Loucy (cell line): ENCODE measurements around the gene TRAF6.

ENCODE experiments used
- EZH2phosphoT487 ChIP-seq: fragments of 200-600 bp; IDR thresholded peaks from 2 replicates; pipeline ENCODE4 v1.6.1; 2018; ENCODE audit warnings: antibody characterized with exemption, mild to moderate bottlenecking, moderate library complexity, borderline replicate concordance
- TF ChIP-seq, protein P1 (sequence below): fragments of 200-600 bp; sonication (generic); conservative IDR thresholded peaks from 2 replicates; pipeline ENCODE4 v1.5.1; 2014; ENCODE audit warnings: mild to moderate bottlenecking, antibody characterized with exemption, low read length

DNA sequence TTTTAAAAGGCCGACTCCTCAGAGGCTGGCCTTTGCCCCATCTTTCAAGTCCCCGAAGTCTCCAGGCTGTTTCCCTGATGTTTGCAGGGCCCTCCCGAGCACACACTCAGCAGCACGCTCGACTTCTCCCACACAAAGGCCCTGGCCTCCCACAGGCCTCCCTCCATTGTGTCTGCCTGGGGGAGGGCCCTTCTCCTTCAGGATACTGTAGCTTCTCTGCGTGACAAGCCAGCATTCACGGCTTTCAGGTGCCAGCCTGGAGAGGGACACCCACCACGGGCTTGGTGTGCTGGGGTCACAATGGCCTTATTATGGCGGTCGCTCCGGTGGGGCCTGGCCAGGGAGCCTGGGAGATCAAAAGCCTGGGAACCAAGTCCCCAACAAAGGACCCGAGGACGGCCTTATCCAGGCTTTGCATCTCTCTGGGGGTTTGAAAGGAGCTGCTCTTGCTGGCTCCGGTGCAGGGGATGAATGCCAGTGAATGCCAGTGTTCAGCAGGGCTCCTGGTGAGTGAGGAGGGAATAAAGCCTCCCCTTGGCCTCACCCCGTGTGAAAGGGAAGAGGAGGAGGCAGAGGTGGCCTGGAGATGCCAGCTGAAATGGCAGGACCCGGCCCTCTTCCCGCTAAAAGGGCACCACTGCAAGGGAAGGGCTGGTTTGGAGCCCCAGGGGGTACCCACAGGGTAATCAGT lies 55.0 kb downstream of the TRAF6 start:
- TF ChIP-seq, protein P1, sequence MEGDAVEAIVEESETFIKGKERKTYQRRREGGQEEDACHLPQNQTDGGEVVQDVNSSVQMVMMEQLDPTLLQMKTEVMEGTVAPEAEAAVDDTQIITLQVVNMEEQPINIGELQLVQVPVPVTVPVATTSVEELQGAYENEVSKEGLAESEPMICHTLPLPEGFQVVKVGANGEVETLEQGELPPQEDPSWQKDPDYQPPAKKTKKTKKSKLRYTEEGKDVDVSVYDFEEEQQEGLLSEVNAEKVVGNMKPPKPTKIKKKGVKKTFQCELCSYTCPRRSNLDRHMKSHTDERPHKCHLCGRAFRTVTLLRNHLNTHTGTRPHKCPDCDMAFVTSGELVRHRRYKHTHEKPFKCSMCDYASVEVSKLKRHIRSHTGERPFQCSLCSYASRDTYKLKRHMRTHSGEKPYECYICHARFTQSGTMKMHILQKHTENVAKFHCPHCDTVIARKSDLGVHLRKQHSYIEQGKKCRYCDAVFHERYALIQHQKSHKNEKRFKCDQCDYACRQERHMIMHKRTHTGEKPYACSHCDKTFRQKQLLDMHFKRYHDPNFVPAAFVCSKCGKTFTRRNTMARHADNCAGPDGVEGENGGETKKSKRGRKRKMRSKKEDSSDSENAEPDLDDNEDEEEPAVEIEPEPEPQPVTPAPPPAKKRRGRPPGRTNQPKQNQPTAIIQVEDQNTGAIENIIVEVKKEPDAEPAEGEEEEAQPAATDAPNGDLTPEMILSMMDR, result no peak
- no peak for TF ChIP-seq EZH2phosphoT487
